Bone marrow (tissue), 2 donors: ENCODE measurements around the gene GGPS1.
"Not testable (repeated sequence)": the region's sequence is repeated elsewhere in the genome, so short reads cannot be mapped to it uniquely, and the experiment has no call there.

Experiments
- DNase-seq, 2 donors: peaks; one replicate each; lab custom pipeline; 2025; lab: John Stamatoyannopoulos, UW

Gene GGPS1

GRCh38 chr1:235339746-235340145 is 11.4 kb downstream of the GGPS1 start:
- DNase-seq = no peak

GRCh38 chr1:235341334-235341733 is 13.0 kb downstream of the GGPS1 start:
- DNase-seq = no peak

GRCh38 chr1:235342039-235342438 is 13.7 kb downstream of the GGPS1 start:
- no peak for DNase-seq

GRCh38 chr1:235342471-235342870 is 14.1 kb downstream of the GGPS1 start:
- DNase-seq = no peak

DNA sequence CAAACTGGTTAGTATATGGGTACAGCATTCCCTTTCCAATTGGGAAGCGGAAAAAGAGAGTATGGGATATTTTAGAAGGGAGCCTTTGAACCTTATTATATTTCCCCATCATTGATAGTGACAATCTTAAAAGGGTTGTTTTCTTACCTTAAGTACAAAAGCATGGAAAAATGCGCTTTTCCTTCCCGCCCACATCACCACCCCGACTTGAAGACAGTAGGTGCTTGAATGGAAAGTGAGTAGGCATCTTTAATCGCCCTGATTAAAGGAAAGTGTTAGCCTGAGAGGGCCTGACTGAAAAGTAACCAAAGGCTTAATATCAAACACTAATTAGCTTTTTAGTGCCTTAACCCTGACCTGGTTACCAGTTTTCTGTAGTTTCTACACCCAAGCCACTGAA is 15.4 kb downstream of the GGPS1 start:
- no peak for DNase-seq

DNA sequence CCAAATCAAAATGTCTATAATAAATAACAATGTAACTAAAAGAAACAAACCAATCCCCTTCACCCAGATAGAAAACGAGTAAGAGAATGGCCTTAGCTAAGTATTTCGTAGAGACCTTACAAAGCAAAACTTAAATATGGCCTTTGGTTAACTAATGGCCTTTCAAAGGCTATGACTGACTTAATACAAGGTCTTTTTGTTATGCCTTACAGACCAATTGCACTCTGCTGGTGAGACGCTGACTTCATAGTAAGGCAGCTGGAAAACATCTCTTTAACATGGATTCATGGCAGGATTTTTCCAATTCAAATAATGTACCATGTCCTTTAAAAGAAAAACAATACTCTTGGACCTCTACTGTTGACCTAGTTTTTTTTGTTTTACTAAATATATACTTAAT is 23.1 kb downstream of the GGPS1 start:
- DNase-seq = no peak

- no peak for DNase-seq
Measured at GRCh38 chr1:235351898-235352297, 23.5 kb downstream of the GGPS1 start.

DNA sequence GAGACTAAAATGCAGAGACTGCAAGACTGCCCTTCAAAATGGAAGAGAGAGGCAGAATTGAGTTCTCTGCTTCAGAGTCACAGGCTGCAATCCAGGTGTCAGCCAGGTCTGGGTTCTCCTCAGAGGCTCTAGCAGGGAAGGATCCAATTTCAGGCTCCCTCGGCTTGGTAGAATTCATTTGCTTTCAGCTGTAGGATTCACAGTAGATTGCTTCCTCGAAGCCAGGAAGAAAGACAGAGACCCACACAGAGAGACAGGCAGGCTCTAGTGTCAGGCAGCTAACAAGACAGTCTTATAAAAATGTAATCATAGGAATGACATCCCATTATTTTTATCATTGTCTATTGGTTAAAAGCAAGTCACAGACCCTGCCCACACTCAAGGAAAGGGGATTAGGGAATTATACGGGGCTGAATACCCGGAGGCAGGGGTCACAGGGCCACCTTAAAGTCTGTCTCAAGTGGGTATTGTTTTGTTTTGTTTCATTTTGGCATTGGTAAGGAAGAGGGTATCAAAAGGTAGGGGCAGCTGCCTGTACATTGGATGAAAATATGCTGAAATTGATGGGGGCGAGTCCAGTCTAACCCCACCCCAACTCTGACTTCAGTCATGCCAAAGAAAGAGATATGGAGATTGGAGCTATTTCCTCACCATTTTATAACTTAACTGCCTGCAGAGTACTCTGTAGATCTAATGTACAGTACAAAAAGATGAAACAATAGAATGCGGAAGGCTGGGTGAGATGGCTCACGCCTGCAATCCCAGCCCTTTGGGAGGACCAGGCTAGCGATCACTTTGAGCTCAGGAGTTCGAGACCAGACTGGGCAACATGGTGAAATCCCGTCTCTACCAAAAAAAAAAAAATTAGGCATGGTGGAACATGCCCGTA is 29.4 kb downstream of the GGPS1 start:
- no peak for DNase-seq

DNA sequence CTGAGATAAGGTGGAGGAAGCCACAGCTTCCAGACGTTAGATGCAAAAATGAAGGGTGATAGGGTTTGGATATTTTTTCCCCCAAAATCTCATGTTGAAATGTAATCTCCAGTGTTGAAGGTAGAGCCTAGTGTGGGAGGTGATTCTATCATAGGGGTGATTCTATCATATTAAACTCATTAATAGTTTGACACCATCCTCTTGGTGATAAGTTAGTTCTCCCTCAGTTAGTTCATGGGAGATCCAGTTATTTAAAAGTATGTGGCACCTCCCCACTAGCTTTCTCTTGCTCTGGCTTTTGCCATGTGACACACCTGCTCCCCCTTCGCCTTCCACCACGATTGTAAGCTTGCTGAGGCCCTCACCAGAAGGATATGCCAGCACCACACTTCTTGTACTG is 30.5 kb downstream of the GGPS1 start:
- no peak for DNase-seq

- not testable (repeated sequence) for DNase-seq
Measured at GRCh38 chr1:235364189-235364588, 35.8 kb downstream of the GGPS1 start.

GRCh38 chr1:235366286-235366685 is 37.9 kb downstream of the GGPS1 start:
- DNase-seq = no peak

DNA sequence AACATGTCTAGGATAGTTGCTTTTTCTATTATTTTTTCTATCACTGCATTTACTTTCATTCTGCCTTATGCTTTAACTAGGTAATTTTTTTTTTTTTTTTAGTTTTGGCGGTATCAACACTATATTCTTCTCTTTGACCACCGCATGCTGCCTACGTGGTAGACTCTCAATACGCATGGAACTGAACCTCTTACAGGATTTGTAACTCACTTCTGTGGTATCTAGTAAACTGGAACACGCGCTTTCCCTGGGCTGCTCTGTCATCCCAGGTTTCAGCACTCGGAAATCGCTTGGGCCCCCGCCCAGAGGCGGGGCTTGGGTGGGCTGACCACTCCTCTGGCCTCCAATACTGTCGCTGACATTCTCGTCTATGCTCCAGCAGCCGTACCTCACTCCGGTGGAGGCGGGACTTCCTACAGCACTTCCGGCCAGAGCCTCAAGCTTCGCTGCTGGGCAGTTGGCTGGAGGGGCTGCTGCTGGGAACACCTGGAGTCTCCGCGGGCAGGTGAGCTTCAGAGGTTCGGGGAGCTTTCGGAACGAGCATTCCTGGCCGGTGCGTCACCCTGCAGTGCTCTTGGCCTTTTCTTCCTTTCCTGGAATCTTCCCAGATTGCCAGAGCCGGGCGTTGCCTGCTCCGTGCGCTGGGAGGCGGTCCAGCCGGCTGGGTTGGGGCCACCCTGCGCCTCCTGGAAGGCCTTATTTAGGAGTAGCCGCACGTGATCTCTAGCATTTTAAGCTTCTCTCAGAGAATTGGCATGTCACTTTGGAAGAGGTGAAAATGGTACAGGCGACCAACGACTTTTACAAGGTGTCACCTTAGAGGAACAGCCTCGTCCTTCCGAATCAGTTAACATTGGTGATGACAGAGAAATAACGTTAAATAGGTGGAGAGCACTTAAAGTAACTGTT is 38.9 kb downstream of the GGPS1 start, which contains the start of gene TBCE:
Gene TBCE, plus strand, starts transcription at position 428 of the 909 bp plus-strand sequence. CDS start 12,623 bp downstream, outside the sequence.
- peak; percentile 79 to 91 for DNase-seq

DNA sequence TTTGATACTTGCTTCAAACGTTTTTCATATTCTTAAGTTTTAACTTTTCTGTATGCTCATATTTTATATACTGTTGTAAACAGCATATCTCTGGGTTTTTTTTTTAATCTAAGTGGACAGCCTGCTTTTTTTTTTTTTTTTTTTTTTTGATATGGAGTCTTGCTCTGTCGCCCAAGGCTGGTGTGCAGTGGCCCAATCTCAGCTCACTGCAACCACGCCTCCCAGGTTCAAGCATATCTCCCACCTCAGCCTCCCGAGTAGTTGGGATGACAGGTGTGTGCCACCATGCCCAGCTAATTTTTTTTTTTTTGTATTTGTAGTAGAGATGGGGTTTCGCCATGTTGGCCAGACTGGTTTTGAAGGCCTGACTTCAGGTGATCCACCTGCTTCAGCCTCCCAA is 40.1 kb downstream of the GGPS1 start:
- no peak for DNase-seq

DNA sequence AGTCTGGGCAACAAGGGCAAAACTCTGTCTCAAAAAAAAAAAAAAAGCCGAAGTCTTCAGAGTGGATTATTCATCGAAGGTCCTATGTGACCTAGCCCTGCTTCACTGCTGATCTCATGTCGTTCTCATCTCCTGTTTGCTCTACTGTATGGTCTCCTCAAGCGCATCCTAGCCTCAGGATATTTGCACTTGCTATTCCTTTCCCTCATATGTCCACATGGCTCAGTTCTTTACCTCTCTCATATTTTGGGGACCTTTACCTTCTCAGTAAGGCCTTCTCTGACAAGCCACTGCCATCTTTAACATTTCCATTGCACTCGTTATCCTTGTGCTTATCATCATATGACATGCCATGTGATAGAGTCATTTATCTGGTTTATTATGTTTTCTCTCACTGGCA is 41.4 kb downstream of the GGPS1 start:
- DNase-seq = no peak

DNA sequence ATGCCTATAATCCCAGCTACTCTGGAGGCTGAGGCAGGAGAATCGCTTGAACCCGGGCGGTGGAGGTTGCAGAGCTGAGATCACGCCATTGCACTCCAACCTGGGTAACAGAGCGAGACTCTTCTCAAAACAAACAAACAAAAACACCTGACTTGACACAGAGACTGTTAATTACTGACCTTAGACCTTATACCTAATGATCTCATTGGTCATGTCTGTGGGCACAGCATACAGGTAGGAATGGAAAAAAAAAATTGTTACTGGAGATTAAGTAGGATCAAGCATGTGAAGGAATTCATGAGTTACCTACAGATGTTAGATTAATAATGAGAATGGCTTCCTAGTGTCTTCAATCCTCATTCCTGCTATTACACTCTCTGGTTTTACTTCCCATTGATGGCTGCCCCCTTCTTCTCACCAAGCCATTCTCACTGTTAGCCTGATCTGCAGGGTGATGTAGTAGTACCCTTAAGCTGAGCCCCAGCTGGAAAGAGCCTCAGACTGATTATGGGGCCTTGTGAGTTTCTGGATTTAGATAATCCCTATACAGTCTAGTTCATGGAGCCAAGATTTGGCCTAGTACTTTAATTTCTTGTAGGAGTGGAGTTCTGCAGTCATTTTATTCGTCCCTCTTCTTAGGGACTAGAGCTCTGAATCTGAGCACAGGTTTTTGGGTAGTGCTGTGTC is 47.7 kb downstream of the GGPS1 start:
- DNase-seq = no peak

DNA sequence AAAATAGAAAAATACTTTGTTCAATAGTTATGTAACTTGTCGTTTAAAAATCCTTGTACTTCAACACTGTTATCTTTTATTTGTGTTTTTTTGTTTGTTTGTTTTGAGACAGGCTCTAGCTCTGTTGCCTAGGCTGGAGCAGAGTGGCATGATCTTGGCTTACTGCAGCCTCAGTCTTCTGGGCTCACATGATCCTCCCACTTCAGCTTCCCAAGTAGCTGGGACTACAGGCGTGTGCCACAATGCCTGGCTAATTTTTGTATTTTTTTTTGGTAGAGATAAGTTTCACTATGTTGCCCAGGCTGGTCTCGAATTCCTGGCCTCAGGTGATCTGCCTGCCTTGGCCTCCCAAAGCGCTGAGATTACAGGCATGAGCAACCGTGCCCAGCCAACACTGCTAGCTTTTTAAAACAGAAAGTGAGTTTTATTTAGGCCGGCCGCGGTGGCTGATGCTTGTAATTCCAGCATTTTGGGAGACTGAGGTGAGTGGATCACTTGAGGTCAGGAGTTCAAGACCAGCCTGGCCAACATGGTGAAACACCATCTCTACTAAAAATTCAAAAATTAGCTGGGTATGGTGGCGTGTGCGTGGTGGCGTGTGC is 49.9 kb downstream of the GGPS1 start:
- not testable (repeated sequence) for DNase-seq

GRCh38 chr1:235381955-235382739 is 53.8 kb downstream of the GGPS1 start:
- DNase-seq = not testable (repeated sequence)

- DNase-seq = not testable (repeated sequence)
Measured at GRCh38 chr1:235385633-235386032, 57.3 kb downstream of the GGPS1 start.

- DNase-seq = no peak
Measured at GRCh38 chr1:235391874-235392273, 63.5 kb downstream of the GGPS1 start.
